Subcutaneous abdominal adipose tissue (tissue), 5 donors: ENCODE measurements around the gene SH3GL2.

ENCODE experiments used
- H3K27ac ChIP-seq: one replicate; pipeline ENCODE4 v1.7.0; 2013; ENCODE audit warnings: low read depth, mild to moderate bottlenecking, inconsistent platforms, low read length, moderate library complexity
- H3K27me3 ChIP-seq, 5 donors: one replicate each; pipeline ENCODE4 v1.7.0; 2013; ENCODE audit warnings: low read length in 5 of 5, inconsistent platforms in 1 of 5; ENCODE audit not compliant: control insufficient read depth in 5 of 5, insufficient read depth in 4 of 5
- H3K36me3 ChIP-seq, 5 donors: one replicate each; pipeline ENCODE4 v1.7.0; 2013; ENCODE audit warnings: low read length in 5 of 5; ENCODE audit not compliant: control insufficient read depth in 5 of 5, insufficient read depth in 5 of 5
- H3K4me1 ChIP-seq, 5 donors: one replicate each; pipeline ENCODE4 v1.7.0; 2013; ENCODE audit warnings: low read length in 5 of 5, mild to moderate bottlenecking in 3 of 5, moderate library complexity in 1 of 5; ENCODE audit not compliant: control insufficient read depth in 5 of 5, insufficient read depth in 5 of 5
- H3K4me3 ChIP-seq, 5 donors: one replicate each; pipeline ENCODE4 v1.7.0; 2013; ENCODE audit warnings: low read length in 5 of 5, low read depth in 1 of 5
- H3K9ac ChIP-seq, 5 donors: one replicate each; pipeline ENCODE4 v1.7.0; 2013; ENCODE audit warnings: low read length in 5 of 5, mild to moderate bottlenecking in 4 of 5, moderate library complexity in 3 of 5
- H3K9me3 ChIP-seq, 5 donors: one replicate each; pipeline ENCODE4 v1.7.0; 2013; ENCODE audit warnings: low read length in 5 of 5; ENCODE audit not compliant: control insufficient read depth in 5 of 5
- donor health status: healthy.
- donor health status: healthy.
- donor health status: healthy.
- donor health status: healthy.
- donor health status: healthy.

SH3GL2 gene

GRCh38 chr9:17837965-17838364 lies 259.1 kb downstream of the SH3GL2 start:
- Histone ChIP-seq H3K27ac (no peak overlapping the region), H3K9ac (no peak overlapping the region)

DNA sequence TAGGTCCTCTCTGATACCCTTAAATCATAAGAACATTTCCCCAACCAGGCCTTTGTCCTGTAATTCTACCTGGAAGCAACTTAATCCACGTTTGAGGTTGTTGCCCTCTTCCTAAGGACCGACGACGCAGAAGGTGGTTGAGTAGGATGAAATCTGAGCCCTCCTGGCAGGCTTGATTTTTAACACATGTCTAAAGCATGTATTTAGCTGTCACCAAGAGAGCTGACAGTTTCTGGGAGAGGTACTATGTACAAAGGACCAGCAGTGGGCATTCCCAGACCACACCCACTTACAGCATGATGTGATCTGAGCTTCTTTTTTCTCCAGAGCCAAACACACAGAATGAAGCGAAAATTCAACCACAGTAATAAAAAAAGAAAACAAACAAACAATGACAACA lies 260.9 kb downstream of the SH3GL2 start:
- Histone ChIP-seq H3K27ac (no peak overlapping the region), H3K9ac (no peak overlapping the region), H3K27me3 (no peaks in the 10 kb centered on the region), H3K9me3 (peaks cover 0 to 14% (median 10%) of the 10 kb centered on the region in 5 donors), H3K36me3 (no peaks in the 10 kb centered on the region), H3K4me3 (no peak overlapping the region), H3K4me1 (no peaks in the 10 kb centered on the region)

More at GRCh38 chr9:17837965-17838364, 259.1 kb downstream of the SH3GL2 start:
- H3K36me3 ChIP-seq, result no peaks in the 10 kb centered on the region
- H3K4me1 ChIP-seq, result no peaks in the 10 kb centered on the region
- H3K27me3 ChIP-seq, result no peaks in the 10 kb centered on the region
- no peak overlapping the region for H3K4me3 ChIP-seq
- H3K9me3 ChIP-seq, result peaks cover 0 to 6% (median 0%) of the 10 kb centered on the region in 5 donors

GRCh38 chr9:17843236-17843635 lies 264.4 kb downstream of the SH3GL2 start:
- no peak overlapping the region for H3K9ac ChIP-seq
- H3K36me3 ChIP-seq, result no peaks in the 10 kb centered on the region
- no peak overlapping the region for H3K27ac ChIP-seq
- H3K4me3 ChIP-seq, result no peak overlapping the region
- H3K9me3 ChIP-seq, result peaks cover 2 to 14% (median 13%) of the 10 kb centered on the region in 5 donors
- peaks cover 0 to 5% (median 0%) of the 10 kb centered on the region in 5 donors for H3K4me1 ChIP-seq
- H3K27me3 ChIP-seq, result no peaks in the 10 kb centered on the region
